ENCODE measurements around the gene GPR153.

Gene GPR153

DNA sequence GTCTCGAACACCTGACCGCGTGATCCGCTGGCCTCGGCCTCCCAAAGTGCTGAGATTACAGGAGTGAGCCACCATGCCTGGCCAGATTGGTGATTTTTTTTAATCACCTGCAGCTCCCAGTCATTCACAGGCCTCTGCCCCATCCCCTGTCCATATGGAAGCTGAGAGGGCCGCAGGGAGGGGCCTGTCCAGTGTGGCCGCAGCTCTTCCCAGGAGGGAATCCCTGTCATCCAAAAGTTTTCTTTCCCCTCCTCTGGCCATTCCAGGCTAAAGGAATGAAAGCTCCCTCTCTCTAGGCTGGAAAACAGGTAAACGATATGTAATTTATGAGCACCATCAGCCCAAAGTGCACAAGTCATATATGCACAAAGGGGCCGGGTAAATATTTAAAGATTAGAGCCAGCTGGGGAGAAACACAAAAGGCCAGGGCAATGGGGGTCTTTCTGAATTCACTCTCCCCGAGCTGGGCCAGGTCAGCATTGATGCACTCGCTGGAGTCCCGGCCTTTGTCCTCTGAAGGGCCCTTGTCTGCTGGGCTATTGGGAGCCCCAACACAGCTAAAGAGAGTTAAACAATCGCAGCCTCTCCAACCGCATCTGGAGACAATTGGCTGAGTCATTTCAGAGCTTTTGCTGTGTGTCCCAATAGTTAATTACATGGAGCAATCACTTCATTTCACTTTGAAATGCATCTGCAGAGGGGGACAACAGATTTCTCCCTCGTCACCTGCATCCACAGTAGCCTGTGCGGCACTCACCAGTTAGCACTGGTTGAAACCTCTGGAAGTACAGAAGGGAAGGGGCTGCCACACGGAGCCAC is 20.7 kb downstream of the GPR153 start:
- no peak overlapping the region for H3K4me2 ChIP-seq (ENCODE audit: low read length)
- no peak overlapping the region for H3K4me3 ChIP-seq (ENCODE audit: low read depth, low read length, poor library complexity, severe bottlenecking)

GRCh38 chr1:6239213-6239752 is 21.6 kb downstream of the GPR153 start:
- TF ChIP-seq EZH2 (IDR thresholded peaks at IDR 0.05; ENCODE audit: borderline replicate concordance, low read length) (no peak), CTCF (IDR thresholded peaks at IDR 0.05; ENCODE audit: low read length) (no peak)
- no peak overlapping the region for H3K4me3 ChIP-seq (ENCODE audit: low read depth, low read length, poor library complexity, severe bottlenecking)
- H3K79me2 ChIP-seq (ENCODE audit: insufficient read depth, low read length), result peaks cover 11% of the 10 kb centered on the region; the same call in 1 of the 2 replicates
- no peak overlapping the region for H3K27ac ChIP-seq (ENCODE audit: low read depth, low read length, poor library complexity, severe bottlenecking)
- H3F3A ChIP-seq (ENCODE audit: insufficient read depth, low read length), result no peaks in the 10 kb centered on the region
- H3K9me2 ChIP-seq (ENCODE audit: low read depth, low read length), result no peaks in the 10 kb centered on the region
- H3K4me1 ChIP-seq (ENCODE audit: insufficient read depth, low read length, severe bottlenecking), result peaks cover 11% of the 10 kb centered on the region
- H2AFZ ChIP-seq (ENCODE audit: low read length), result no peak overlapping the region
- peaks cover 14% of the 10 kb centered on the region; the same call in 1 of the 2 replicates for H3K27me3 ChIP-seq (ENCODE audit: insufficient read depth, low read length)
- H4K20me1 ChIP-seq (ENCODE audit: insufficient read depth, low read length), result no peaks in the 10 kb centered on the region
- H3K9ac ChIP-seq (ENCODE audit: low read length), result no peak overlapping the region
- peaks cover under 1% of the 10 kb centered on the region; the same call in 1 of the 2 replicates for H3K36me3 ChIP-seq (ENCODE audit: insufficient read depth, low read length)
- no peak overlapping the region for H3K4me2 ChIP-seq (ENCODE audit: low read length)
- H3K9me3 ChIP-seq (ENCODE audit: low read length), result no peaks in the 10 kb centered on the region

More for the DNA sequence above, 20.7 kb downstream of the GPR153 start:
- H3K27me3 ChIP-seq (ENCODE audit: insufficient read depth, low read length), result peaks cover 14% of the 10 kb centered on the region; the same call in 1 of the 2 replicates
- H3K4me1 ChIP-seq (ENCODE audit: insufficient read depth, low read length, severe bottlenecking), result peaks cover 6% of the 10 kb centered on the region
- no peak overlapping the region for H2AFZ ChIP-seq (ENCODE audit: low read length)
- no peaks in the 10 kb centered on the region for H3K9me2 ChIP-seq (ENCODE audit: low read depth, low read length)
- no peaks in the 10 kb centered on the region for H3K9me3 ChIP-seq (ENCODE audit: low read length)
- H3K79me2 ChIP-seq (ENCODE audit: insufficient read depth, low read length), result peaks cover 3% of the 10 kb centered on the region; the same call in 1 of the 2 replicates
- H3F3A ChIP-seq (ENCODE audit: insufficient read depth, low read length), result no peaks in the 10 kb centered on the region
- no peak overlapping the region for H3K9ac ChIP-seq (ENCODE audit: low read length)
- no peak overlapping the region for H3K27ac ChIP-seq (ENCODE audit: low read depth, low read length, poor library complexity, severe bottlenecking)
- no peaks in the 10 kb centered on the region for H4K20me1 ChIP-seq (ENCODE audit: insufficient read depth, low read length)
- TF ChIP-seq CTCF (IDR thresholded peaks at IDR 0.05; ENCODE audit: low read length), result no peak
- TF ChIP-seq EZH2 (IDR thresholded peaks at IDR 0.05; ENCODE audit: borderline replicate concordance, low read length), result no peak
- H3K36me3 ChIP-seq (ENCODE audit: insufficient read depth, low read length), result no peaks in the 10 kb centered on the region

GRCh38 chr1:6237093-6237492 is 23.8 kb downstream of the GPR153 start:
- TF ChIP-seq CTCF (IDR thresholded peaks at IDR 0.05; ENCODE audit: low read length), result no peak
- no peak for TF ChIP-seq EZH2 (IDR thresholded peaks at IDR 0.05; ENCODE audit: borderline replicate concordance, low read length)
- Histone ChIP-seq H3K36me3 (ENCODE audit: insufficient read depth, low read length) (peaks cover 22% of the 10 kb centered on the region), H3K4me2 (ENCODE audit: low read length) (no peak overlapping the region)

More at GRCh38 chr1:6237093-6237492, 23.8 kb downstream of the GPR153 start:
- no peaks in the 10 kb centered on the region for H3K9me3 ChIP-seq (ENCODE audit: low read length)
- H3K4me1 ChIP-seq (ENCODE audit: insufficient read depth, low read length, severe bottlenecking), result peaks cover 15% of the 10 kb centered on the region
- H3F3A ChIP-seq (ENCODE audit: insufficient read depth, low read length), result no peaks in the 10 kb centered on the region
- H3K27me3 ChIP-seq (ENCODE audit: insufficient read depth, low read length), result peaks cover 4% of the 10 kb centered on the region; the same call in 1 of the 2 replicates
- H3K9me2 ChIP-seq (ENCODE audit: low read depth, low read length), result no peaks in the 10 kb centered on the region
- H3K27ac ChIP-seq (ENCODE audit: low read depth, low read length, poor library complexity, severe bottlenecking), result no peak overlapping the region
- H4K20me1 ChIP-seq (ENCODE audit: insufficient read depth, low read length), result no peaks in the 10 kb centered on the region
- no peak overlapping the region for H3K4me3 ChIP-seq (ENCODE audit: low read depth, low read length, poor library complexity, severe bottlenecking)
- peaks cover 14% of the 10 kb centered on the region; the same call in 1 of the 2 replicates for H3K79me2 ChIP-seq (ENCODE audit: insufficient read depth, low read length)
- H3K9ac ChIP-seq (ENCODE audit: low read length), result no peak overlapping the region; the same call in 1 of the 2 replicates
- no peak overlapping the region for H2AFZ ChIP-seq (ENCODE audit: low read length)
